BLaER1 treated with 17β-estradiol and CSF1 and Interleukin-3, amounts not matched to agents 10 nM and 100 nM (cell line): ENCODE data around the gene SLX4.

Source experiments
- H3K27ac ChIP-seq, 11 experiments: shearing (Covaris generic); formaldehyde crosslinking; 2 replicates each; pipeline ENCODE4 v1.8.1; 2022
- H3K27me3 ChIP-seq, 11 experiments: shearing (Covaris generic); formaldehyde crosslinking; 2 replicates each; pipeline ENCODE4 v1.8.1; 2022
- H3K36me3 ChIP-seq, 11 experiments: shearing (Covaris generic); formaldehyde crosslinking; 2 replicates each; pipeline ENCODE4 v1.8.1; 2022
- H3K4me1 ChIP-seq, 10 experiments: shearing (Covaris generic); formaldehyde crosslinking; 2 replicates each; pipeline ENCODE4 v1.8.1; 2022
- H3K4me2 ChIP-seq, 11 experiments: shearing (Covaris generic); formaldehyde crosslinking; 2 replicates each; pipeline ENCODE4 v1.8.1; 2022
- H3K4me3 ChIP-seq, 10 experiments: shearing (Covaris generic); formaldehyde crosslinking; 2 replicates each; pipeline ENCODE4 v1.8.1; 2022
- H3K9ac ChIP-seq, 11 experiments: shearing (Covaris generic); formaldehyde crosslinking; 2 replicates each; pipeline ENCODE4 v1.8.1; 2022
- H3K9me3 ChIP-seq, 11 experiments: shearing (Covaris generic); formaldehyde crosslinking; replicated peaks in 1 of 11; 2 replicates each; pipeline ENCODE4 v1.8.1; 2022
- H4K20me1 ChIP-seq, 11 experiments: shearing (Covaris generic); formaldehyde crosslinking; 2 replicates each; pipeline ENCODE4 v1.8.1; 2022
- Cebpa-rat ChIP-seq, 11 experiments: shearing (Covaris generic); IDR thresholded peaks; 2 replicates each; pipeline ENCODE4 v1.8.1; 2022

The SLX4 gene

GRCh38 chr16:3587547-3588110 lies 23.8 kb downstream of the SLX4 start:
- Histone ChIP-seq H3K27ac (peak overlapping the region in 9 of 11 experiments; percentile 14 to 96 (median 85); a peak in 18 of 22 replicates), H3K9me3 (no peaks in the 10 kb centered on the region), H3K36me3 (peaks cover 7 to 56% (median 35%) of the 10 kb centered on the region in 11 experiments; a peak in 21 of 22 replicates), H4K20me1 (peaks cover 0 to 44% (median 0%) of the 10 kb centered on the region in 11 experiments; a peak in 5 of 22 replicates), H3K4me3 (peak overlapping the region in 9 of 10 experiments; percentile 53 to 79 (median 66); a peak in 18 of 20 replicates), H3K27me3 (no peaks in the 10 kb centered on the region), H3K4me1 (peaks cover 64 to 100% (median 87%) of the 10 kb centered on the region in 10 experiments), H3K4me2 (peak overlapping the region; percentile 87 to 100 (median 96)), H3K9ac (peak overlapping the region; percentile 66 to 87 (median 79))
- TF ChIP-seq Cebpa-rat (IDR thresholded peaks at IDR 0.05) = no peak

- Histone ChIP-seq H3K4me1 (peaks cover 71 to 100% (median 89%) of the 10 kb centered on the region in 10 experiments), H3K27ac (0 out of 22 replicates have a peak overlapping the region, but pooled peaks of 1 of the 11 experiments have one; percentile 8), H4K20me1 (peaks cover 0 to 70% (median 4%) of the 10 kb centered on the region in 11 experiments; a peak in 8 of 22 replicates), H3K9me3 (no peaks in the 10 kb centered on the region), H3K36me3 (peaks cover 7 to 55% (median 40%) of the 10 kb centered on the region in 11 experiments; a peak in 21 of 22 replicates), H3K9ac (no peak overlapping the region), H3K4me2 (peak overlapping the region in 9 of 11 experiments; percentile 2 to 100 (median 98); a peak in 13 of 22 replicates), H3K27me3 (no peaks in the 10 kb centered on the region), H3K4me3 (no peak overlapping the region)
- no peak for TF ChIP-seq Cebpa-rat (IDR thresholded peaks at IDR 0.05)
Observed at GRCh38 chr16:3584412-3584811, 27.0 kb downstream of the SLX4 start.

- peaks cover 0 to 72% (median 4%) of the 10 kb centered on the region in 11 experiments; a peak in 8 of 22 replicates for H4K20me1 ChIP-seq
- no peak overlapping the region for H3K9ac ChIP-seq
- peak overlapping the region in 1 of 11 experiments; percentile 35; a peak in 1 of 22 replicates for H3K27ac ChIP-seq
- H3K4me3 ChIP-seq = no peak overlapping the region
- no peaks in the 10 kb centered on the region for H3K9me3 ChIP-seq
- no peaks in the 10 kb centered on the region for H3K27me3 ChIP-seq
- TF ChIP-seq Cebpa-rat (IDR thresholded peaks at IDR 0.05) = no peak
- peak overlapping the region in 5 of 11 experiments; percentile 48 to 97 (median 67); a peak in 6 of 22 replicates for H3K4me2 ChIP-seq
- H3K36me3 ChIP-seq = peaks cover 7 to 55% (median 40%) of the 10 kb centered on the region in 11 experiments; a peak in 21 of 22 replicates
- H3K4me1 ChIP-seq = peaks cover 71 to 100% (median 91%) of the 10 kb centered on the region in 10 experiments
Observed at GRCh38 chr16:3583303-3584038, 27.9 kb downstream of the SLX4 start.

- no peak for TF ChIP-seq Cebpa-rat (IDR thresholded peaks at IDR 0.05)
- H3K27me3 ChIP-seq = no peaks in the 10 kb centered on the region
- peak overlapping the region in 3 of 11 experiments; percentile 8 to 35 (median 34); a peak in 3 of 22 replicates for H3K27ac ChIP-seq
- H3K4me2 ChIP-seq = peak overlapping the region in 8 of 11 experiments; percentile 48 to 100 (median 95); a peak in 12 of 22 replicates
- peaks cover 71 to 100% (median 91%) of the 10 kb centered on the region in 10 experiments for H3K4me1 ChIP-seq
- no peak overlapping the region for H3K4me3 ChIP-seq
- H4K20me1 ChIP-seq = peaks cover 0 to 66% (median 4%) of the 10 kb centered on the region in 11 experiments; a peak in 8 of 22 replicates
- peaks cover 7 to 55% (median 40%) of the 10 kb centered on the region in 11 experiments; a peak in 21 of 22 replicates for H3K36me3 ChIP-seq
- peak overlapping the region in 1 of 11 experiments; percentile 29; a peak in 1 of 22 replicates for H3K9ac ChIP-seq
- H3K9me3 ChIP-seq = no peaks in the 10 kb centered on the region
Observed at GRCh38 chr16:3582276-3583165, 28.9 kb downstream of the SLX4 start.

- no peaks in the 10 kb centered on the region for H3K27me3 ChIP-seq
- peaks cover 0 to 55% (median 0%) of the 10 kb centered on the region in 11 experiments; a peak in 8 of 22 replicates for H4K20me1 ChIP-seq
- H3K4me2 ChIP-seq = peak overlapping the region in 10 of 11 experiments; percentile 94 to 100 (median 97); a peak in 21 of 22 replicates
- no peaks in the 10 kb centered on the region for H3K9me3 ChIP-seq
- no peak for TF ChIP-seq Cebpa-rat (IDR thresholded peaks at IDR 0.05)
- no peak overlapping the region for H3K4me3 ChIP-seq
- H3K36me3 ChIP-seq = peaks cover 7 to 53% (median 40%) of the 10 kb centered on the region in 11 experiments; a peak in 21 of 22 replicates
- H3K9ac ChIP-seq = peak overlapping the region in 8 of 11 experiments; percentile 10 to 81 (median 74); a peak in 9 of 22 replicates
- H3K27ac ChIP-seq = peak overlapping the region in 6 of 11 experiments; percentile 80 to 87 (median 84); a peak in 11 of 22 replicates
- peaks cover 71 to 100% (median 90%) of the 10 kb centered on the region in 10 experiments for H3K4me1 ChIP-seq
Observed at GRCh38 chr16:3581392-3581791, 30.0 kb downstream of the SLX4 start.

- peak overlapping the region in 4 of 10 experiments; percentile 20 to 26 (median 24); a peak in 5 of 20 replicates for H3K4me3 ChIP-seq
- peaks cover 7 to 46% (median 40%) of the 10 kb centered on the region in 11 experiments; a peak in 21 of 22 replicates for H3K36me3 ChIP-seq
- H3K27me3 ChIP-seq = no peaks in the 10 kb centered on the region
- H3K27ac ChIP-seq = peak overlapping the region in 10 of 11 experiments; percentile 17 to 87 (median 83); a peak in 19 of 22 replicates
- peak overlapping the region; percentile 94 to 100 (median 97) for H3K4me2 ChIP-seq
- peak overlapping the region; percentile 50 to 81 (median 74); a peak in 19 of 22 replicates for H3K9ac ChIP-seq
- H4K20me1 ChIP-seq = peaks cover 0 to 55% (median 7%) of the 10 kb centered on the region in 11 experiments; a peak in 13 of 22 replicates
- no peak for TF ChIP-seq Cebpa-rat (IDR thresholded peaks at IDR 0.05)
- H3K4me1 ChIP-seq = peaks cover 71 to 100% (median 90%) of the 10 kb centered on the region in 10 experiments
- H3K9me3 ChIP-seq = no peaks in the 10 kb centered on the region
Observed at GRCh38 chr16:3580686-3581085, 30.7 kb downstream of the SLX4 start.

- Histone ChIP-seq H4K20me1 (peaks cover 0 to 57% (median 11%) of the 10 kb centered on the region in 11 experiments; a peak in 16 of 22 replicates), H3K9me3 (no peaks in the 10 kb centered on the region), H3K4me3 (peak overlapping the region in 5 of 10 experiments; percentile 20 to 33 (median 26); a peak in 8 of 20 replicates), H3K27me3 (no peaks in the 10 kb centered on the region), H3K4me2 (peak overlapping the region; percentile 94 to 100 (median 97)), H3K4me1 (peaks cover 72 to 100% (median 90%) of the 10 kb centered on the region in 10 experiments), H3K36me3 (peaks cover 7 to 49% (median 40%) of the 10 kb centered on the region in 11 experiments; a peak in 21 of 22 replicates), H3K27ac (peak overlapping the region in 10 of 11 experiments; percentile 17 to 87 (median 83); a peak in 19 of 22 replicates), H3K9ac (peak overlapping the region; percentile 50 to 81 (median 74); a peak in 20 of 22 replicates)
- no peak for TF ChIP-seq Cebpa-rat (IDR thresholded peaks at IDR 0.05)
Observed at GRCh38 chr16:3580251-3580651, 31.2 kb downstream of the SLX4 start.
